Renal cortex interstitium (tissue), 11 donors: ENCODE results near the gene GTF3C2. TPM values are rescaled to one million over a fixed set of nuclear protein-coding genes. Genes with fewer than 3 reads are reported as not detected.
"Not testable (repeated sequence)": the region's sequence is repeated elsewhere in the genome, so short reads cannot be mapped to it uniquely, and the experiment has no call there.

Source experiments
- DNase-seq, 11 donors: peaks; one replicate each; pipeline ENCODE4 v3.0.0-alpha.2; 2013; ENCODE audit warnings: low read depth in 9 of 11, low spot score in 4 of 11; ENCODE audit errors: extremely low read depth in 1 of 11
- polyA plus RNA-seq, 3 donors: library from polyadenylated mRNA; unstranded; fragments of 120-200 nt; gene quantifications; one replicate each; pipeline ENCODE4 v1.2.1, GENCODE V29; 2013; ENCODE audit not compliant: insufficient read length in 3 of 3

GTF3C2 gene
- polyA plus RNA-seq, 3 donors: 68.4 to 72.3 (median 71.3) TPM

GRCh38 chr2:27377618-27378095, 21.1 kb upstream of the GTF3C2 start:
- DNase-seq: no peak

DNA sequence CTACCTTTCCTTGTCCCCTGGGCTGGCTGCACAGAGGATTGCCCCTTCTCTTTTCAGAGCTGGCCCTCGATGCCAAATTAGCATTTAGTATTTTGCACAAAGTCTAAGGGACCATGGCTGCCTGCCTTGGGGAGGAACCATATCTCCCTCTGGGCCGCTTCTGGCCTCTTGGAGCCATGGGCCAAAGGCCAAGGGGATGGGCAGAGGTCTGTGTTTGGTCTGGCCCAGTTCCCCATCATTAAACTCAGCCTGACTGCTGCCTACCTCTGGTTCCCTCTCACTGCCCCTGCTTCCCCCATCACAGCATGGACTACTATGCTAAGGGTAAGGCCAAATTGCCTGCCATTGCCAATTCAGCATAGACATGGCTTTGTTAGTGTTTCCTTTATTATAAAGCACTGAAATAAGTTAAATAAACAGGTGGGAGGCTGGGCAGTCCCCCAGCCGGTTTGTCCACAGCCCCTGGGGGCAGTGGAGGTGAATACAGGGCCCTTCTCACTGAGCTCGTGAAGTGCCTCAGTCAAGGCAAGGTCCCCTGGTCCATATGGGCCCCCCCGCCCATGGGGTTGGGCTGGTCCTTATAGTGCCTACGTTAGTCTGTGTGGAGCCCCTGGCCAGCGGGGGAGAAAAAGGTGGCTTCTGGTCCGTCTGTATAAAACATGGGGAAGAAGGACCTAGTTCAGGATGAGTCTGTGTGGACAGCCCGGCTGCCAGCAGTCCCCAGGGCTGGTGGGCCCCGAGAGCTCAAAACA, 20.5 kb upstream of the GTF3C2 start:
- DNase-seq: no peak

GRCh38 chr2:27376151-27376865, 19.7 kb upstream of the GTF3C2 start:
- no peak for DNase-seq

GRCh38 chr2:27375513-27376099, 19.0 kb upstream of the GTF3C2 start:
- no peak for DNase-seq

DNA sequence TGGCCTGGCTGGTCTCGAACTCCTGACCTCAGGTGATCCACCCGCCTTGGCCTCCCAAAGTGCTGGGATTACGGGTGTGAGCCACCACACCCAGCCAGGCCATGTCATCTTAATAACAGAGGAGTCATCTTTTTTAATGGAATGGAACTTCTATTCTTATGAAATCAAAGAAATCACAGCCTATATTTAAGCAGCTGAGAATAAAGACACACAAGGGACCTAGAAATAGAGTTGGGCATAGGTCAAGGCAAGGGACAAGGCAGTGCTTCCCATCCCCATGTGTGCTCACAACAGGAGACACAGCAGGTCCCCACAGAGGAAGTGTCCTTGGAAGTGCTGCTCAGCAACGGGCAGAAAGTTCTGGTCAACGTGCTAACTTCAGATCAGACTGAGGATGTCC, 17.0 kb upstream of the GTF3C2 start:
- no peak for DNase-seq

GRCh38 chr2:27372937-27373336, 16.4 kb upstream of the GTF3C2 start:
- no peak for DNase-seq

- no peak for DNase-seq
These were observed 14.5 kb upstream of the GTF3C2 start for GRCh38 chr2:27370816-27371620.

DNA sequence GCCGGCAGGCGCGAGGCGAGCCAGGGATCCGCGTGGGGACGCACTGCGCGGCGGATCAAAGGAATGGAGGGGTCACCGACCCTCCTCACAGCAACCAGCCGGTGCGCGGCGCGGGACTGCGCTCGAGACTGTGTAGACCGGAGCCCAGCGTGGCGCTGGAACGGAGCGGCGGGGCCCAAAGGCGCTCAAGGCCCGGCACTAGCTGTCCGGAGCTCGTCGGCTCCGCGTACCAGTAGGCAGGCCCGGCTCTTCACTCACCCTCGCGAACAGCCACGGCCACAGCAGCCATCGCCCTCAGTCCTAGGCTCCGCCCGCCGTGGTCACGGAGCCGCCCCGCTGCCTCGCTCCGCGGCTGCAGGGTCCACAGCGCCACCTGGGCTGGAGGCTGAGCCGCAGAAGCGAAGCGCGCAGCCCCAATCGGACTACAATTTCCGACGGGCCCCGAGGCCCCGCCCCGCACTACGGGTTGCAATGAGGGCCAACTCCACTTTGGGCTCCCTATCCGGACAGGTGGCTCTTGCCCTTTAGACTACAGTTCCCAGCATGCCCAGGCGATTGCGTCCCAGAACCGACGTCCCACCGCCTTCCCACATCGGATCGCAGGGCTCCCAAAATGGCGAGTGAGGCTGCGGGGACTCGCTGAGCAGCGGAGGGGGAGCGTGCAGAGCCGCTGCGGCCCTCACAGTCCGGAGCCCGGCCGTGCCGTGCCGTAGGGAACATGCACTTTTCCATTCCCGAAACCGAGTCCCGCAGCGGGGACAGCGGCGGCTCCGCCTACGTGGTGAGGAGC, 13.7 kb upstream of the GTF3C2 start, which contains the start of the genes EIF2B4 and SNX17:
EIF2B4 (minus strand) TSS at position 313 of the 790 bp plus-strand sequence; CDS start at position 289, 24 bp downstream.
SNX17 (plus strand) TSS at position 591 of the 790 bp plus-strand sequence; CDS start at position 719, 128 bp downstream.
- DNase-seq: peak; percentile 97 to 99 (median 99)

GRCh38 chr2:27369471-27370025, 13.0 kb upstream of the GTF3C2 start:
- no peak for DNase-seq

DNA sequence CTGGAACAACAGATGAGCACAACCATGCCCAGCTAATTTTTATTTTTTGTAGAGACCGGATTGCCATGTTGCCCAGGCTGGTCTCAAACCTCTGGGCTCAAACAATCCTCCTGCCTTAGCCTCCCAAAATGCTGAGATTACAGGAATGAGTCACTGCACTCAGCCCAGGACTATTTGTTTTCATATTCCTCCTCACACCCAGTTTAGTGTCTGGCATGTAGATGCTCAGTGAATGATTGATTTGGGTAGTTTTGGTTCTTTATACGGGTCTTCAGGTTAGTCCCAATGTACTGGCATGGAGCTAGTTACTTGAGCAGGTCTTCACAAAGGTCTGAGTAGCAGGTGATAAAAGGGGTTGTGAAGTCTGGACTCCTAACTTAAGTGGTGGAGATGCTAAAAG, 7.4 kb upstream of the GTF3C2 start:
- DNase-seq: no peak

GRCh38 chr2:27362678-27363420, 6.3 kb upstream of the GTF3C2 start:
- DNase-seq: no peak

- DNase-seq: peak in 1 of 11 donors; percentile 5
These were observed 545 bp downstream of the GTF3C2 start for GRCh38 chr2:27356056-27356381.

GRCh38 chr2:27354597-27354927, 2.0 kb downstream of the GTF3C2 start:
- DNase-seq: no peak

DNA sequence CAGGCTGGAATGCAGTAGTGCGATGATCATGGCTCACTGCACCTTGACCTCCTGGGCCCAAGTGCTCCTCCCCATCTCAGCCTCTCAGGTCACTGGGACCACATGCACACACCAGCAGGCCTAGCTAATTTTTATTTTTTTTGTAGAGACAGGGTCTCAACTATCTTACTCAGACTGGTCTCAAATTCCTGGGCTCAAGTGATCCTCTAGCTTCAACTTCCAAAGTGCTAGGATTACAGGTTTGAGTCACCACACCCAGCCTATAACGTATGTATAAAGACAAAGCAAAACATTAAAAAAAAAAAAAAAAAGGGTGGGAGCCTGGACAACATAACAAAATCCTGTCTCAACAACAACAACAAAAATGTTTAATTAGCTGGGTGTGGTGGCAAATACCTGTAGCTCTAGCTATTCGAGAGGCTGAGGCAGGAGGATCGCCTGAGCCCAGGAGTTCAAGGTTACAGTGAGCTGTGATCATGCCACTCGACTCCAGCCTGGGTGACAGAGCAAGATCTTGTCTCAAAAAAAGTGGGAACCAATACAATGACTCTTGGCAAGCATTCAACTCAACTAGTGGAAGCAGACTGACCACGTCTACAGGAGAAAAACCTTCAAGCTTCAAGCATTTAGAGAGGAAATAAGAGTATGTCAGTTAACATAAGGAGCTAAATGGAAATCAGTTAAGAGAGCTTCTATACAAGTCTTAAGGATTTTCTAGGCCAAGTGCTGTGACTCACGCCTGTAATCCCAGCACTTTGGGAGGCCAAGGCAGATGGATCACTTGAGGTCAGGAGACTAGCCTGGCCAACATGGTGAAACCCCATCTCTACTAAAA, 2.6 kb downstream of the GTF3C2 start:
- DNase-seq: peak in 1 of 11 donors; percentile 3

GRCh38 chr2:27353386-27353761, 3.2 kb downstream of the GTF3C2 start:
- not testable (repeated sequence) for DNase-seq

GRCh38 chr2:27351802-27352598, 4.6 kb downstream of the GTF3C2 start:
- no peak for DNase-seq
